K562 (cell line): Measurements from ENCODE around the gene KRTAP26-1. TPM values are rescaled to one million over a fixed set of nuclear protein-coding genes. Genes with fewer than 3 reads are reported as not detected.

ENCODE experiments used
- BMI1 ChIP-seq: fragments of 150-350 bp; IDR thresholded peaks from 2 replicates; pipeline ENCODE4 v1.6.1; 2014; ENCODE audit warnings: low read length
- CBX2 ChIP-seq: fragments of 200-600 bp; sonication (generic); IDR thresholded peaks from one replicate; pipeline ENCODE4 v1.6.1; 2012; ENCODE audit warnings: mild to moderate bottlenecking, low read length, inconsistent platforms; ENCODE audit not compliant: insufficient read depth, poor library complexity, severe bottlenecking
- MGA ChIP-seq: fragments of 450-650 bp; IDR thresholded peaks from 2 replicates; pipeline ENCODE4 v1.6.1; 2016; ENCODE audit warnings: mild to moderate bottlenecking, moderate library complexity
- MITF ChIP-seq: IDR thresholded peaks from 2 replicates; pipeline ENCODE4 v1.6.1; 2014; ENCODE audit warnings: antibody characterized with exemption
- THRA ChIP-seq: fragments of 450-650 bp; IDR thresholded peaks from 2 replicates; pipeline ENCODE4 v1.6.1; 2017; ENCODE audit warnings: mild to moderate bottlenecking, moderate library complexity
- polyA plus RNA-seq, 8 experiments: library from polyadenylated mRNA; depleted of rRNA in 4 of 8; stranded (reverse) in 5 of 8; unstranded in 3 of 8; fragments of >200 nt; fragmentation: Nextera tagmentation in 2 of 8; fragmentation: Illumina TruSeq in 1 of 8; extraction: Ambion mirVana in 2 of 8; extraction: Trizol in 1 of 8; gene quantifications; 2 replicates each; pipeline versions ENCODE4 v1.2.1 to v1.2.3, GENCODE V29; 2011 to 2014; ENCODE audit warnings: inconsistent platforms in 1 of 8, missing spikeins in 1 of 8
- total RNA-seq, 7 experiments: library from RNA; depleted of rRNA in 6 of 7; stranded (reverse); fragments of >200 nt in 6 of 7; fragmentation: Illumina TruSeq in 2 of 7; extraction: Trizol in 2 of 7; gene quantifications; 2 replicates each; pipeline versions ENCODE4 v1.2.1 to v1.2.3, GENCODE V29; 2011 to 2021; ENCODE audit warnings: low replicate concordance in 1 of 7

KRTAP26-1 gene
- total and polyA plus RNA-seq, 9 of the 15 experiments (the other 6 are each of a cell fraction or from before 2014, with no cell fraction given): not detected

GRCh38 chr21:30349572-30349971 is 29.5 kb upstream of the KRTAP26-1 start (continued):
- TF ChIP-seq MGA: no peak
- TF ChIP-seq BMI1: no peak
- TF ChIP-seq THRA: no peak
- no peak for TF ChIP-seq CBX2
- no peak for TF ChIP-seq MITF
